Progenitor cell of endocrine pancreas (in vitro differentiated cells): Measurements from ENCODE around the gene PPP1R16B. TPM values are rescaled to one million over a fixed set of nuclear protein-coding genes. Genes with fewer than 3 reads are reported as not detected.

Experiments
- DNase-seq: peaks from one replicate; pipeline ENCODE4 v3.0.0; 2021; ENCODE audit warnings: low spot score; ENCODE audit not compliant: unreplicated experiment
- H3K27ac Mint-ChIP-seq: 2 replicates; pipeline ENCODE4 v1.8.0; 2021; ENCODE audit warnings: mild to moderate bottlenecking, moderate library complexity, mixed read lengths
- H3K27me3 Mint-ChIP-seq: 2 replicates; pipeline ENCODE4 v1.8.0; 2021; ENCODE audit warnings: mixed read lengths
- H3K36me3 Mint-ChIP-seq: 2 replicates; pipeline ENCODE4 v1.8.0; 2022; ENCODE audit warnings: mixed read lengths; ENCODE audit not compliant: insufficient read depth
- H3K4me1 Mint-ChIP-seq: 2 replicates; pipeline ENCODE4 v1.8.0; 2021; ENCODE audit warnings: low read depth, mixed read lengths
- H3K4me3 Mint-ChIP-seq: 2 replicates; pipeline ENCODE4 v1.8.0; 2021; ENCODE audit warnings: low read depth, mild to moderate bottlenecking, moderate library complexity, mixed read lengths
- H3K9me3 Mint-ChIP-seq: 2 replicates; pipeline ENCODE4 v1.8.0; 2021; ENCODE audit warnings: low read depth, mixed read lengths
- CTCF ChIP-seq: fragments of 200-600 bp; sonication (generic); IDR thresholded peaks from one replicate; pipeline ENCODE4 v1.5.0; 2021; ENCODE audit warnings: antibody characterized with exemption, mild to moderate bottlenecking; ENCODE audit not compliant: unreplicated experiment
- total RNA-seq: library from RNA; stranded (reverse); gene quantifications from 2 replicates; pipeline ENCODE4 v1.2.1, GENCODE V29; 2021

PPP1R16B gene
- total RNA-seq, 1 donor from 2014 or later: not detected

- Mint-ChIP-seq H3K4me1 (peaks cover 1% of the 10 kb centered on the region), H3K27ac (no peak overlapping the region), H3K4me3 (no peak overlapping the region), H3K9me3 (no peaks in the 10 kb centered on the region), H3K27me3 (peaks cover 34% of the 10 kb centered on the region), H3K36me3 (no peaks in the 10 kb centered on the region)
- no peak for TF ChIP-seq CTCF
- no peak for DNase-seq
These were observed 86.8 kb downstream of the PPP1R16B start for GRCh38 chr20:38892091-38892981.

- Mint-ChIP-seq H3K27ac (no peak overlapping the region), H3K27me3 (peaks cover 37% of the 10 kb centered on the region), H3K36me3 (no peaks in the 10 kb centered on the region), H3K4me3 (no peak overlapping the region), H3K9me3 (no peaks in the 10 kb centered on the region), H3K4me1 (peaks cover 1% of the 10 kb centered on the region)
- no peak for DNase-seq
- TF ChIP-seq CTCF: no peak
These were observed 87.6 kb downstream of the PPP1R16B start for GRCh38 chr20:38893056-38893564.

GRCh38 chr20:38893565-38894090, 88.1 kb downstream of the PPP1R16B start:
- peak; percentile 98 for TF ChIP-seq CTCF
- peak; percentile 71 for DNase-seq
- H3K27ac Mint-ChIP-seq: no peak overlapping the region

GRCh38 chr20:38894091-38894847, 88.8 kb downstream of the PPP1R16B start:
- H3K27me3 Mint-ChIP-seq: peaks cover 37% of the 10 kb centered on the region
- H3K4me3 Mint-ChIP-seq: no peak overlapping the region
- peak; percentile 9 for TF ChIP-seq CTCF
- H3K9me3 Mint-ChIP-seq: no peaks in the 10 kb centered on the region
- no peaks in the 10 kb centered on the region for H3K36me3 Mint-ChIP-seq
- no peak for DNase-seq
- H3K27ac Mint-ChIP-seq: peak overlapping the region; percentile 80
- peaks cover 1% of the 10 kb centered on the region for H3K4me1 Mint-ChIP-seq

More at GRCh38 chr20:38893565-38894090, 88.1 kb downstream of the PPP1R16B start:
- Mint-ChIP-seq H3K36me3 (no peaks in the 10 kb centered on the region), H3K4me1 (peaks cover 1% of the 10 kb centered on the region), H3K4me3 (no peak overlapping the region), H3K9me3 (no peaks in the 10 kb centered on the region), H3K27me3 (peaks cover 37% of the 10 kb centered on the region)
